H9 (cell line): ENCODE data around the gene LPAR3. TPM values are rescaled to one million over a fixed set of nuclear protein-coding genes. Genes with fewer than 3 reads are reported as not detected.

Experiments
- DNase-seq: peaks from one replicate; pipeline ENCODE4 v3.0.0-alpha.2; 2017
- H2AFZ ChIP-seq: one replicate; pipeline ENCODE4 v1.6.1; 2013; ENCODE audit warnings: mild to moderate bottlenecking, low read length, control low read depth, moderate library complexity
- H2AK5ac ChIP-seq: 2 replicates; pipeline ENCODE4 v1.6.1; 2013; ENCODE audit warnings: low read length, control low read depth, mixed read lengths; ENCODE audit not compliant: insufficient read length
- H2BK120ac ChIP-seq: one replicate; pipeline ENCODE4 v1.6.1; 2013; ENCODE audit warnings: low read depth, mild to moderate bottlenecking, low read length, control low read depth, inconsistent platforms; ENCODE audit not compliant: poor library complexity, severe bottlenecking
- H2BK12ac ChIP-seq: 2 replicates; pipeline ENCODE4 v1.6.1; 2013; ENCODE audit warnings: low read length, control low read depth, mixed read lengths, low read depth; ENCODE audit not compliant: insufficient read length
- H2BK15ac ChIP-seq: 2 replicates; pipeline ENCODE4 v1.6.1; 2013; ENCODE audit warnings: low read depth, low read length, control low read depth
- H2BK20ac ChIP-seq: one replicate; pipeline ENCODE4 v1.6.1; 2013; ENCODE audit warnings: low read depth, mild to moderate bottlenecking, low read length, control low read depth, inconsistent platforms; ENCODE audit not compliant: poor library complexity, severe bottlenecking
- H2BK5ac ChIP-seq: 2 replicates; pipeline ENCODE4 v1.6.1; 2013; ENCODE audit warnings: low read length, control low read depth, mixed read lengths; ENCODE audit not compliant: insufficient read length
- H3K14ac ChIP-seq: 2 replicates; pipeline ENCODE4 v1.6.1; 2013; ENCODE audit warnings: low read length, control low read depth; ENCODE audit not compliant: insufficient read depth
- H3K18ac ChIP-seq: 2 replicates; pipeline ENCODE4 v1.6.1; 2013; ENCODE audit warnings: low read depth, mild to moderate bottlenecking, mixed read lengths, low read length, control low read depth; ENCODE audit not compliant: insufficient read length
- H3K23ac ChIP-seq: 2 replicates; pipeline ENCODE4 v1.6.1; 2013; ENCODE audit warnings: low read length, control low read depth, mixed read lengths, low read depth; ENCODE audit not compliant: insufficient read length
- H3K23me2 ChIP-seq: 2 replicates; pipeline ENCODE4 v1.6.1; 2013; ENCODE audit warnings: low read depth, mild to moderate bottlenecking, mixed read lengths, low read length, control low read depth; ENCODE audit not compliant: insufficient read length, poor library complexity, severe bottlenecking
- H3K27ac ChIP-seq: 2 replicates; pipeline ENCODE4 v1.5.1; 2013; ENCODE audit warnings: low read length, control low read depth, mixed read lengths, low read depth; ENCODE audit not compliant: insufficient read length
- H3K27me3 ChIP-seq: 2 replicates; pipeline ENCODE4 v1.6.1; 2013; ENCODE audit warnings: low read length, control low read depth, inconsistent platforms; ENCODE audit not compliant: insufficient read depth
- H3K4ac ChIP-seq: 2 replicates; pipeline ENCODE4 v1.6.1; 2013; ENCODE audit warnings: low read depth, mild to moderate bottlenecking, control low read depth, inconsistent platforms, low read length, moderate library complexity
- H3K4me1 ChIP-seq: 2 replicates; pipeline ENCODE4 v1.6.1; 2013; ENCODE audit warnings: low read length, control low read depth, inconsistent platforms; ENCODE audit not compliant: insufficient read depth
- H3K4me2 ChIP-seq: 2 replicates; pipeline ENCODE4 v1.6.1; 2013; ENCODE audit warnings: low read length, control low read depth, mixed read lengths; ENCODE audit not compliant: insufficient read length, insufficient read depth
- H3K56ac ChIP-seq: 2 replicates; pipeline ENCODE4 v1.6.1; 2013; ENCODE audit warnings: low read depth, mild to moderate bottlenecking, mixed read lengths, low read length, control low read depth; ENCODE audit not compliant: insufficient read length
- H3K79me1 ChIP-seq: 2 replicates; pipeline ENCODE4 v1.6.1; 2013; ENCODE audit warnings: low read depth, mild to moderate bottlenecking, moderate library complexity, low read length, control low read depth, inconsistent platforms; ENCODE audit not compliant: insufficient read depth, poor library complexity, severe bottlenecking
- H3K79me2 ChIP-seq: 2 replicates; pipeline ENCODE4 v1.6.1; 2013; ENCODE audit warnings: low read length, control low read depth, inconsistent platforms; ENCODE audit not compliant: insufficient read depth
- H3K9ac ChIP-seq: 2 replicates; pipeline ENCODE4 v1.6.1; 2013; ENCODE audit warnings: low read length, control low read depth, mixed read lengths; ENCODE audit not compliant: insufficient read length; ENCODE audit errors: extremely low read depth
- H3K9me3 ChIP-seq: one replicate; pipeline ENCODE4 v1.6.1; 2013; ENCODE audit warnings: low read depth, low read length, inconsistent platforms; ENCODE audit not compliant: control insufficient read depth
- H3T11ph ChIP-seq: one replicate; pipeline ENCODE4 v1.6.1; 2013; ENCODE audit warnings: mild to moderate bottlenecking, low read length, control low read depth, inconsistent platforms
- H4K20me1 ChIP-seq: one replicate; pipeline ENCODE4 v1.6.1; 2013; ENCODE audit not compliant: control insufficient read depth, insufficient read length, insufficient read depth
- H4K5ac ChIP-seq: 2 replicates; pipeline ENCODE4 v1.6.1; 2013; ENCODE audit warnings: low read depth, mild to moderate bottlenecking, mixed read lengths, low read length, control low read depth; ENCODE audit not compliant: insufficient read length
- H4K8ac ChIP-seq: replicated peaks from 2 replicates; pipeline ENCODE4 v1.6.1; 2013; ENCODE audit warnings: low read length, control low read depth, mixed read lengths, low read depth; ENCODE audit not compliant: insufficient read length
- H4K91ac ChIP-seq: 2 replicates; pipeline ENCODE4 v1.6.1; 2013; ENCODE audit warnings: low read depth, mild to moderate bottlenecking, moderate library complexity, mixed read lengths, low read length, control low read depth; ENCODE audit not compliant: insufficient read length
- H3K27ac Mint-ChIP-seq, 3 experiments: 2 replicates in 2 of 3; 3 replicates in 1 of 3; pipeline ENCODE4 v1.8.0; 2020 to 2021; ENCODE audit warnings: mixed read lengths in 3 of 3, mild to moderate bottlenecking in 1 of 3, moderate library complexity in 1 of 3
- H3K27me3 Mint-ChIP-seq: 2 replicates; pipeline ENCODE4 v1.8.0; 2021; ENCODE audit warnings: low read depth, mild to moderate bottlenecking, moderate library complexity, mixed read lengths
- H3K36me3 Mint-ChIP-seq, 3 experiments: 2 replicates in 2 of 3; 3 replicates in 1 of 3; pipeline ENCODE4 v1.8.0; 2020 to 2021; ENCODE audit warnings: low read depth in 3 of 3, mixed read lengths in 3 of 3; ENCODE audit not compliant: insufficient read depth in 1 of 3
- H3K4me1 Mint-ChIP-seq, 2 experiments: 2 replicates each; pipeline ENCODE4 v1.8.0; 2020; ENCODE audit warnings: mixed read lengths in 2 of 2
- H3K4me3 Mint-ChIP-seq, 2 experiments: 2 replicates in 1 of 2; 3 replicates in 1 of 2; pipeline ENCODE4 v1.8.0; 2020 to 2021; ENCODE audit warnings: mild to moderate bottlenecking in 2 of 2, mixed read lengths in 2 of 2, moderate library complexity in 1 of 2
- H3K9me3 Mint-ChIP-seq, 2 experiments: 2 replicates in 1 of 2; 3 replicates in 1 of 2; pipeline ENCODE4 v1.8.0; 2020; ENCODE audit warnings: mild to moderate bottlenecking in 2 of 2, mixed read lengths in 2 of 2, moderate library complexity in 1 of 2
- WGBS: extraction: QIAGEN DNeasy Blood & Tissue Kit; methylation state at CpG from one replicate; pipeline ENCODE4 v1.1.7; 2013; ENCODE audit warnings: missing lambda C conversion rate, low lambda C conversion rate, mixed read lengths; ENCODE audit not compliant: insufficient read length; ENCODE audit errors: extremely low coverage; 5-methylcytosine and 5-hydroxymethylcytosine counted together
- total RNA-seq: library from RNA; stranded (reverse); gene quantifications from 2 replicates; pipeline ENCODE4 v1.2.1, GENCODE V29; 2021
- TF ChIP-seq, protein P1 (sequence below): fragments of 200-600 bp; sonication (generic); conservative IDR thresholded peaks from 3 replicates; pipeline ENCODE4 v1.8.0; 2021; ENCODE audit warnings: antibody characterized with exemption, mild to moderate bottlenecking

The LPAR3 gene
- total RNA-seq, 1 experiment from 2014 or later, result 3.0 TPM

DNA sequence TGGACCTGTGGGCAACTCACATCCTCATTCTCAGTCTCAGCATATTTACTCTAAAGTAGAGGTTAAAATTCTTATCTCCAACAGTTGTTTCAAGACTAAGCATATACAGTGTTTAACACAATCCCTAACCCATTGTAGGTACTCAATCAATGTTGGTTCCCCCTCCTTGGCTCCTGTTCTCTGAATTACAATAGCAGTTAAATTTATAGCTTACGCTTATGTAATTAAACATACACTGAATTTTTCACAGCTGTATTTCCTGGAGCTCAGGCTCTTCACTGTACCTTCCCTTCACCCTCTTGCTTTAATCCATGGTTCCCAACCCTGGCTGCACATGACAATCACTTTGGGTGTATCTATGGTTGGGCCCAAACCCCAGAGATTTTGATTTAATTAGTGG lies 89.4 kb downstream of the LPAR3 start:
- H3K27ac Mint-ChIP-seq, result no peak overlapping the region
- H3K9ac ChIP-seq, result no peak overlapping the region
- H3K9me3 ChIP-seq, result no peaks in the 10 kb centered on the region
- H2BK15ac ChIP-seq, result no peak overlapping the region
- H3K27me3 ChIP-seq, result no peaks in the 10 kb centered on the region
- no peak overlapping the region for H2BK20ac ChIP-seq
- H2AK5ac ChIP-seq, result no peak overlapping the region
- H3K79me2 ChIP-seq, result no peaks in the 10 kb centered on the region
- H3K23me2 ChIP-seq, result no peaks in the 10 kb centered on the region
- H2AFZ ChIP-seq, result no peak overlapping the region
- no peaks in the 10 kb centered on the region for H3K4me1 Mint-ChIP-seq
- no peak overlapping the region for H2BK120ac ChIP-seq
- no peak overlapping the region for H3K23ac ChIP-seq
- no peaks in the 10 kb centered on the region for H3K36me3 Mint-ChIP-seq
- no peak overlapping the region for H4K5ac ChIP-seq
- TF ChIP-seq, protein P1, sequence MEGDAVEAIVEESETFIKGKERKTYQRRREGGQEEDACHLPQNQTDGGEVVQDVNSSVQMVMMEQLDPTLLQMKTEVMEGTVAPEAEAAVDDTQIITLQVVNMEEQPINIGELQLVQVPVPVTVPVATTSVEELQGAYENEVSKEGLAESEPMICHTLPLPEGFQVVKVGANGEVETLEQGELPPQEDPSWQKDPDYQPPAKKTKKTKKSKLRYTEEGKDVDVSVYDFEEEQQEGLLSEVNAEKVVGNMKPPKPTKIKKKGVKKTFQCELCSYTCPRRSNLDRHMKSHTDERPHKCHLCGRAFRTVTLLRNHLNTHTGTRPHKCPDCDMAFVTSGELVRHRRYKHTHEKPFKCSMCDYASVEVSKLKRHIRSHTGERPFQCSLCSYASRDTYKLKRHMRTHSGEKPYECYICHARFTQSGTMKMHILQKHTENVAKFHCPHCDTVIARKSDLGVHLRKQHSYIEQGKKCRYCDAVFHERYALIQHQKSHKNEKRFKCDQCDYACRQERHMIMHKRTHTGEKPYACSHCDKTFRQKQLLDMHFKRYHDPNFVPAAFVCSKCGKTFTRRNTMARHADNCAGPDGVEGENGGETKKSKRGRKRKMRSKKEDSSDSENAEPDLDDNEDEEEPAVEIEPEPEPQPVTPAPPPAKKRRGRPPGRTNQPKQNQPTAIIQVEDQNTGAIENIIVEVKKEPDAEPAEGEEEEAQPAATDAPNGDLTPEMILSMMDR, result no peak
- no peak overlapping the region for H3K4me2 ChIP-seq
- H3K4ac ChIP-seq, result no peak overlapping the region
- H3K14ac ChIP-seq, result no peak overlapping the region
- no peak for DNase-seq
- H3K27ac ChIP-seq, result no peak overlapping the region
- no peak overlapping the region for H4K91ac ChIP-seq
- no CpG with 5 or more reads among the region's 1 CpG for WGBS
- H3K4me1 ChIP-seq, result no peaks in the 10 kb centered on the region
- no peak overlapping the region for H3K18ac ChIP-seq
- H3K9me3 Mint-ChIP-seq, result no peaks in the 10 kb centered on the region
- no peak overlapping the region for H3T11ph ChIP-seq
- no peak overlapping the region for H3K4me3 Mint-ChIP-seq
- no peak overlapping the region for H4K8ac ChIP-seq
- H2BK5ac ChIP-seq, result no peak overlapping the region
- H4K20me1 ChIP-seq, result no peaks in the 10 kb centered on the region
- no peaks in the 10 kb centered on the region; the same call in 1 of the 2 replicates for H3K27me3 Mint-ChIP-seq
- no peaks in the 10 kb centered on the region for H3K79me1 ChIP-seq
- no peak overlapping the region for H3K56ac ChIP-seq
- H2BK12ac ChIP-seq, result no peak overlapping the region
